Endothelial cell of umbilical vein (primary cell): ENCODE data around the gene SLC25A21. TPM values are rescaled to one million over a fixed set of nuclear protein-coding genes. Genes with fewer than 3 reads are reported as not detected.

ENCODE experiments used
- BruUV-seq: library from RNA; stranded (reverse); fragments of 400-500 nt; replicated peaks from 2 replicates; lab custom pipeline; 2021; lab: Mats Ljungman, UMichigan
- CTCF ChIA-PET: fragments of 300-600, 350-600 bp; sonication (Branson Sonifier 250); formaldehyde crosslinking; loops from one replicate; lab custom pipeline; 2021; ENCODE audit warnings: antibody characterized with exemption, inconsistent platforms; lab: Charles Lee
- POLR2A ChIA-PET: fragments of 300-600, 350-600 bp; sonication (Branson Sonifier 250); formaldehyde crosslinking; loops from one replicate; lab custom pipeline; 2021; ENCODE audit warnings: antibody characterized with exemption, inconsistent platforms; lab: Charles Lee
- DNase-seq: peaks from one replicate; pipeline ENCODE4 v3.0.0-alpha.2; 2011; ENCODE audit warnings: low read depth, low spot score
- FAIRE-seq: peaks from 2 replicates; lab custom pipeline; 2011; peaks lifted over from hg19 to GRCh38; lab: Jason Lieb, UNC
- H2AFZ ChIP-seq: 2 replicates; pipeline ENCODE4 v1.6.0; 2012; ENCODE audit warnings: low read depth, low read length, control low read depth, inconsistent platforms
- H3K27ac ChIP-seq: 2 replicates; pipeline ENCODE4 v1.5.1; 2011; ENCODE audit warnings: low read depth, mild to moderate bottlenecking, control low read depth, low read length, moderate library complexity; ENCODE audit not compliant: insufficient read depth
- H3K27me3 ChIP-seq, 2 experiments: 2 replicates each; pipeline versions ENCODE4 v1.6.0 to v1.6.1; 2011; ENCODE audit warnings: low read length in 2 of 2, mixed read lengths in 1 of 2; ENCODE audit not compliant: control insufficient read depth in 2 of 2, insufficient read depth in 2 of 2
- H3K36me3 ChIP-seq, 2 experiments: 2 replicates in 1 of 2; 3 replicates in 1 of 2; pipeline ENCODE4 v1.5.1; 2011; ENCODE audit warnings: low read length in 2 of 2, mild to moderate bottlenecking in 1 of 2, moderate library complexity in 1 of 2; ENCODE audit not compliant: control insufficient read depth in 2 of 2, insufficient read depth in 2 of 2; ENCODE audit errors: extremely low read depth in 1 of 2
- H3K4me1 ChIP-seq: 3 replicates; pipeline ENCODE4 v1.5.1; 2011; ENCODE audit warnings: mild to moderate bottlenecking, low read length; ENCODE audit not compliant: control insufficient read depth, insufficient read depth; ENCODE audit errors: extremely low read depth
- H3K4me2 ChIP-seq: 2 replicates; pipeline ENCODE4 v1.6.1; 2011; ENCODE audit warnings: low read length, control low read depth, mixed read lengths; ENCODE audit not compliant: insufficient read depth
- H3K4me3 ChIP-seq, 3 experiments: fragments of 200-600 bp in 1 of 3; sonication (generic), shearing (Covaris generic) in 1 of 3; replicated peaks in 1 of 3; 2 replicates each; pipeline ENCODE4 v1.5.1; 2011 to 2016; ENCODE audit warnings: control low read depth in 3 of 3, low read length in 3 of 3, mild to moderate bottlenecking in 2 of 3, inconsistent platforms in 1 of 3, low read depth in 1 of 3, moderate library complexity in 1 of 3; ENCODE audit not compliant: insufficient read depth in 1 of 3
- H3K79me2 ChIP-seq: 2 replicates; pipeline ENCODE4 v1.6.0; 2012; ENCODE audit warnings: low read length, inconsistent platforms; ENCODE audit not compliant: control insufficient read depth, insufficient read depth
- H3K9ac ChIP-seq: replicated peaks from 2 replicates; pipeline ENCODE3; 2011; ENCODE audit warnings: low read length, control low read depth; ENCODE audit not compliant: insufficient read depth; ENCODE audit errors: extremely low read depth
- H3K9me1 ChIP-seq: replicated peaks from 3 replicates; pipeline ENCODE4 v1.6.0; 2011; ENCODE audit warnings: mild to moderate bottlenecking, low read length; ENCODE audit not compliant: control insufficient read depth, insufficient read depth; ENCODE audit errors: extremely low read depth
- H3K9me3 ChIP-seq: replicated peaks from 2 replicates; pipeline ENCODE4 v1.5.1; 2012; ENCODE audit warnings: low read length, inconsistent platforms; ENCODE audit not compliant: control insufficient read depth, insufficient read depth
- H4K20me1 ChIP-seq: replicated peaks from 2 replicates; pipeline ENCODE3; 2011; ENCODE audit warnings: mild to moderate bottlenecking, low read length; ENCODE audit not compliant: control insufficient read depth, insufficient read depth; ENCODE audit errors: extremely low read depth
- EZH2 ChIP-seq: IDR thresholded peaks from 2 replicates; pipeline ENCODE4 v1.6.1; 2012; ENCODE audit warnings: borderline replicate concordance, low read depth, mild to moderate bottlenecking, moderate library complexity, low read length, inconsistent platforms; ENCODE audit not compliant: severe bottlenecking
- FOS ChIP-seq: IDR thresholded peaks from 2 replicates; pipeline ENCODE4 v1.6.1; 2011; ENCODE audit warnings: mild to moderate bottlenecking, low read length, moderate library complexity, borderline replicate concordance; ENCODE audit not compliant: insufficient read depth
- GATA2 ChIP-seq: IDR thresholded peaks from 2 replicates; pipeline ENCODE4 v1.7.0; 2011; ENCODE audit warnings: low read depth, mild to moderate bottlenecking, moderate library complexity, mixed read lengths, low read length; ENCODE audit not compliant: insufficient read length, insufficient read depth
- JUN ChIP-seq: IDR thresholded peaks from 2 replicates; pipeline ENCODE4 v1.6.1; 2011; ENCODE audit warnings: borderline replicate concordance, low read depth; ENCODE audit not compliant: insufficient read length, insufficient read depth
- MYC ChIP-seq: IDR thresholded peaks from one replicate; pipeline ENCODE4 v1.6.1; 2011; ENCODE audit warnings: mild to moderate bottlenecking, low read depth, low read length
- POLR2A ChIP-seq: IDR thresholded peaks from 2 replicates; pipeline ENCODE4 v1.6.1; 2012; ENCODE audit warnings: low read depth, mild to moderate bottlenecking, control low read depth, low read length
- POLR2AphosphoS5 ChIP-seq: IDR thresholded peaks from 2 replicates; pipeline ENCODE4 v1.6.1; 2012; ENCODE audit warnings: low read depth, mild to moderate bottlenecking, control low read depth, low read length, moderate library complexity; ENCODE audit not compliant: insufficient read depth
- dilution Hi-C: fragments of 300-500 bp; cut with MboI; formaldehyde crosslinking; loops from one replicate; pipeline ENCODE4 v1.15.0; 2019; ENCODE audit warnings: low sequenced_read_pairs; ENCODE audit not compliant: extremely low pct_ligation_motif_present
- intact Hi-C: fragments of 100-400 bp; cut with micrococcal nuclease; formaldehyde crosslinking; loops from one replicate; pipeline ENCODE4 v1.10.0; 2022
- polyA plus RNA-seq, 4 experiments: library from polyadenylated mRNA; depleted of rRNA in 3 of 4; stranded (reverse) in 3 of 4; unstranded in 1 of 4; fragments of >200 nt; gene quantifications; 2 replicates each; pipeline versions ENCODE4 v1.2.1 to v1.2.3, GENCODE V29; 2011 to 2012; ENCODE audit warnings: missing spikeins in 1 of 4
- total RNA-seq: library from RNA; stranded (reverse); gene quantifications from 2 replicates; pipeline ENCODE4 v1.2.3, GENCODE V29; 2021
- TF ChIP-seq, protein P1 (sequence below): IDR thresholded peaks from 2 replicates; pipeline ENCODE4 v1.6.1; 2011; ENCODE audit not compliant: insufficient read depth, insufficient read length
- TF ChIP-seq, protein P2 (sequence below), 2 donors: IDR thresholded peaks; 1 replicate in 1 of 2; 2 replicates in 1 of 2; pipeline ENCODE4 v1.5.1; 2011; ENCODE audit warnings: low read length in 2 of 2, mild to moderate bottlenecking in 2 of 2, moderate library complexity in 2 of 2, control low read depth in 1 of 2, inconsistent platforms in 1 of 2, low read depth in 1 of 2; ENCODE audit not compliant: insufficient read depth in 1 of 2; ENCODE audit errors: extremely low read depth in 1 of 2

SLC25A21 gene
- total and polyA plus RNA-seq, 2 donors (not counting 3 experiments of a cell fraction or from before 2014, with no cell fraction given): 0.98 to 1.4 TPM

DNA sequence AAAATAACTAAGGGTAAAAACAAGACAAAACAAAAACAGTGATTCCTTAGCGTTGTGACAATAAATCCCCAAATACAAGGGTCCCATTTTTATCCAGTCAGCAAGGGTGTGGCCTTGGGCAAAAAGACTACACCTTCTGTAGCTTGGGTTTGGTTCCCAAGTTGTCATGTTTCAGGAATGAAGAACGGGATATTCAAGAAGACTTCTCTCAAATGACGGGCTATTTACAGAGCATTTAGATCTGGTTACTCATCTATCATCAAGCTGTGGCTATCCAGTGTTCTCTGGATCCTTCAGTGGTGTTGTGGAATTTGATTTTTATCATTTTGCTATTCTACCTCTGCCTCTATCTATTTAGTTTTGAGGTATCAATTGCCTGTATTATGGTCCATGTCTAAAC lies 219.7 kb downstream of the SLC25A21 start:
- no peak overlapping the region for H3K4me3 ChIP-seq
- dilution Hi-C loops: no loop called here
- no peak overlapping the region for H3K4me2 ChIP-seq
- TF ChIP-seq JUN: no peak
- TF ChIP-seq GATA2: no peak
- no peak for TF ChIP-seq POLR2A
- no peak for TF ChIP-seq EZH2
- no peak for TF ChIP-seq POLR2AphosphoS5
- TF ChIP-seq FOS: no peak
- TF ChIP-seq, protein P1, sequence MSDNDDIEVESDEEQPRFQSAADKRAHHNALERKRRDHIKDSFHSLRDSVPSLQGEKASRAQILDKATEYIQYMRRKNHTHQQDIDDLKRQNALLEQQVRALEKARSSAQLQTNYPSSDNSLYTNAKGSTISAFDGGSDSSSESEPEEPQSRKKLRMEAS: no peak
- TF ChIP-seq, protein P2, sequence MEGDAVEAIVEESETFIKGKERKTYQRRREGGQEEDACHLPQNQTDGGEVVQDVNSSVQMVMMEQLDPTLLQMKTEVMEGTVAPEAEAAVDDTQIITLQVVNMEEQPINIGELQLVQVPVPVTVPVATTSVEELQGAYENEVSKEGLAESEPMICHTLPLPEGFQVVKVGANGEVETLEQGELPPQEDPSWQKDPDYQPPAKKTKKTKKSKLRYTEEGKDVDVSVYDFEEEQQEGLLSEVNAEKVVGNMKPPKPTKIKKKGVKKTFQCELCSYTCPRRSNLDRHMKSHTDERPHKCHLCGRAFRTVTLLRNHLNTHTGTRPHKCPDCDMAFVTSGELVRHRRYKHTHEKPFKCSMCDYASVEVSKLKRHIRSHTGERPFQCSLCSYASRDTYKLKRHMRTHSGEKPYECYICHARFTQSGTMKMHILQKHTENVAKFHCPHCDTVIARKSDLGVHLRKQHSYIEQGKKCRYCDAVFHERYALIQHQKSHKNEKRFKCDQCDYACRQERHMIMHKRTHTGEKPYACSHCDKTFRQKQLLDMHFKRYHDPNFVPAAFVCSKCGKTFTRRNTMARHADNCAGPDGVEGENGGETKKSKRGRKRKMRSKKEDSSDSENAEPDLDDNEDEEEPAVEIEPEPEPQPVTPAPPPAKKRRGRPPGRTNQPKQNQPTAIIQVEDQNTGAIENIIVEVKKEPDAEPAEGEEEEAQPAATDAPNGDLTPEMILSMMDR (IDR thresholded peaks at IDR 0.05; ENCODE audit: extremely low read depth in 1 of 2, insufficient read depth in 1 of 2, low read depth in 1 of 2, low read length in 2 of 2): no peak
- no peak for TF ChIP-seq MYC
- FAIRE-seq (no peak), DNase-seq (no peak)
- no peaks in the 10 kb centered on the region for H3K9me1 ChIP-seq
- H3K9ac ChIP-seq: no peak overlapping the region
- no peaks in the 10 kb centered on the region for H3K36me3 ChIP-seq
- intact Hi-C loops: no loop called here
- no peak overlapping the region for H2AFZ ChIP-seq
- POLR2A ChIA-PET: no interaction called here
- BruUV-seq: no TSS peak
- no peak overlapping the region for H3K27ac ChIP-seq
- no peaks in the 10 kb centered on the region for H3K79me2 ChIP-seq
- no peaks in the 10 kb centered on the region for H3K9me3 ChIP-seq
- no peaks in the 10 kb centered on the region for H4K20me1 ChIP-seq
- H3K27me3 ChIP-seq: no peaks in the 10 kb centered on the region
- CTCF ChIA-PET: interaction anchor here (0.7 to 2.8 kb wide), 5 partner anchors 10 to 305 kb away, joined by 3 to 24 read pairs (median 3); no protein-coding TSS in a partner anchor
- H3K4me1 ChIP-seq: no peaks in the 10 kb centered on the region
